Mammary epithelial cell (primary cell): ENCODE data around the gene ASIC3.

ENCODE experiments used
- EZH2 ChIP-seq: IDR thresholded peaks from 2 replicates; pipeline ENCODE4 v1.6.1; 2012; ENCODE audit warnings: low read length, inconsistent platforms, borderline replicate concordance
- TF ChIP-seq, protein P1 (sequence below), 2 donors: IDR thresholded peaks in 1 of 2; conservative IDR thresholded peaks in 1 of 2; 2 replicates each; pipeline ENCODE4 v1.5.1; 2011 to 2012; ENCODE audit warnings: inconsistent platforms in 2 of 2, low read length in 2 of 2, mild to moderate bottlenecking in 2 of 2, control low read depth in 1 of 2, low read depth in 1 of 2; ENCODE audit not compliant: insufficient read depth in 1 of 2; ENCODE audit errors: extremely low read depth in 1 of 2

- TF ChIP-seq, protein P1, sequence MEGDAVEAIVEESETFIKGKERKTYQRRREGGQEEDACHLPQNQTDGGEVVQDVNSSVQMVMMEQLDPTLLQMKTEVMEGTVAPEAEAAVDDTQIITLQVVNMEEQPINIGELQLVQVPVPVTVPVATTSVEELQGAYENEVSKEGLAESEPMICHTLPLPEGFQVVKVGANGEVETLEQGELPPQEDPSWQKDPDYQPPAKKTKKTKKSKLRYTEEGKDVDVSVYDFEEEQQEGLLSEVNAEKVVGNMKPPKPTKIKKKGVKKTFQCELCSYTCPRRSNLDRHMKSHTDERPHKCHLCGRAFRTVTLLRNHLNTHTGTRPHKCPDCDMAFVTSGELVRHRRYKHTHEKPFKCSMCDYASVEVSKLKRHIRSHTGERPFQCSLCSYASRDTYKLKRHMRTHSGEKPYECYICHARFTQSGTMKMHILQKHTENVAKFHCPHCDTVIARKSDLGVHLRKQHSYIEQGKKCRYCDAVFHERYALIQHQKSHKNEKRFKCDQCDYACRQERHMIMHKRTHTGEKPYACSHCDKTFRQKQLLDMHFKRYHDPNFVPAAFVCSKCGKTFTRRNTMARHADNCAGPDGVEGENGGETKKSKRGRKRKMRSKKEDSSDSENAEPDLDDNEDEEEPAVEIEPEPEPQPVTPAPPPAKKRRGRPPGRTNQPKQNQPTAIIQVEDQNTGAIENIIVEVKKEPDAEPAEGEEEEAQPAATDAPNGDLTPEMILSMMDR (conservative IDR thresholded peaks at IDR 0.05 in 1 of 2, IDR thresholded peaks at IDR 0.05 in 1 of 2; ENCODE audit: extremely low read depth in 1 of 2, insufficient read depth in 1 of 2, low read depth in 1 of 2, low read length in 2 of 2): no peak
- no peak for TF ChIP-seq EZH2
Observed at GRCh38 chr7:151016942-151017341, 31.4 kb upstream of the ASIC3 start.
